Keratinocyte (primary cell): Measurements from ENCODE around the gene SASH1. TPM values are rescaled to one million over a fixed set of nuclear protein-coding genes. Genes with fewer than 3 reads are reported as not detected.

Experiments
- DNase-seq: peaks from one replicate; pipeline ENCODE4 v3.0.0-alpha.2; 2011; ENCODE audit warnings: low read depth, missing footprints, low spot score
- FAIRE-seq: peaks from 2 replicates; lab custom pipeline; 2011; peaks lifted over from hg19 to GRCh38; lab: Jason Lieb, UNC
- H2AFZ ChIP-seq: 2 replicates; pipeline ENCODE4 v1.6.0; 2012; ENCODE audit warnings: low read length, control low read depth, inconsistent platforms; ENCODE audit not compliant: control insufficient read depth
- H3K27ac ChIP-seq: 2 replicates; pipeline ENCODE4 v1.5.1; 2011; ENCODE audit warnings: low read length; ENCODE audit not compliant: control insufficient read depth, insufficient read depth
- H3K27me3 ChIP-seq: 3 replicates; pipeline ENCODE4 v1.6.0; 2011; ENCODE audit warnings: low read length; ENCODE audit not compliant: control insufficient read depth, insufficient read depth; ENCODE audit errors: extremely low read depth
- H3K36me3 ChIP-seq, 2 experiments: 2 replicates in 1 of 2; 3 replicates in 1 of 2; pipeline ENCODE4 v1.5.1; 2011; ENCODE audit warnings: low read length in 2 of 2, mild to moderate bottlenecking in 1 of 2; ENCODE audit not compliant: control insufficient read depth in 2 of 2, insufficient read depth in 2 of 2; ENCODE audit errors: extremely low read depth in 1 of 2
- H3K4me1 ChIP-seq: 3 replicates; pipeline ENCODE4 v1.5.1; 2011; ENCODE audit warnings: low read length; ENCODE audit not compliant: control insufficient read depth, insufficient read depth; ENCODE audit errors: extremely low read depth
- H3K4me2 ChIP-seq: 3 replicates; pipeline ENCODE4 v1.6.0; 2011; ENCODE audit warnings: low read depth, low read length; ENCODE audit not compliant: control insufficient read depth, insufficient read depth; ENCODE audit errors: extremely low read depth
- H3K4me3 ChIP-seq, 3 experiments: fragments of 200-600 bp in 1 of 3; sonication (generic) in 1 of 3; 2 replicates in 2 of 3; 3 replicates in 1 of 3; pipeline ENCODE4 v1.5.1; 2011 to 2016; ENCODE audit warnings: low read length in 3 of 3, mild to moderate bottlenecking in 3 of 3, control low read depth in 2 of 3, inconsistent platforms in 1 of 3, low read depth in 1 of 3, mixed read lengths in 1 of 3, mixed run types in 1 of 3, moderate library complexity in 1 of 3; ENCODE audit not compliant: control insufficient read depth in 2 of 3, insufficient read depth in 2 of 3; ENCODE audit errors: extremely low read depth in 1 of 3
- H3K79me2 ChIP-seq: 2 replicates; pipeline ENCODE4 v1.6.0; 2012; ENCODE audit warnings: low read length; ENCODE audit not compliant: control insufficient read depth, insufficient read depth
- H3K9ac ChIP-seq: 3 replicates; pipeline ENCODE4 v1.6.0; 2011; ENCODE audit warnings: low read length; ENCODE audit not compliant: control insufficient read depth, insufficient read depth; ENCODE audit errors: extremely low read depth
- H3K9me1 ChIP-seq: 3 replicates; pipeline ENCODE4 v1.6.0; 2011; ENCODE audit warnings: low read length; ENCODE audit not compliant: control insufficient read depth, insufficient read depth; ENCODE audit errors: extremely low read depth
- H3K9me3 ChIP-seq: 2 replicates; pipeline ENCODE4 v1.5.1; 2012; ENCODE audit warnings: low read depth, low read length; ENCODE audit not compliant: control insufficient read depth
- H4K20me1 ChIP-seq: 3 replicates; pipeline ENCODE4 v1.6.0; 2011; ENCODE audit warnings: low read length; ENCODE audit not compliant: control insufficient read depth, insufficient read depth; ENCODE audit errors: extremely low read depth
- EZH2 ChIP-seq: IDR thresholded peaks from one replicate; pipeline ENCODE4 v1.6.1; 2012; ENCODE audit warnings: inconsistent platforms, mild to moderate bottlenecking, low read length, moderate library complexity
- dilution Hi-C: fragments of 300-500 bp; cut with MboI; formaldehyde crosslinking; loops from one replicate; pipeline ENCODE4 v1.7.0; 2020; ENCODE audit warnings: low sequenced_read_pairs; ENCODE audit not compliant: extremely low pct_ligation_motif_present
- polyA plus RNA-seq, 5 experiments: library from polyadenylated mRNA; depleted of rRNA in 3 of 5; stranded (reverse) in 3 of 5; stranded (forward) in 1 of 5; unstranded in 1 of 5; fragments of >200 nt; gene quantifications; 1 replicate in 1 of 5; 2 replicates in 3 of 5; 3 replicates in 1 of 5; pipeline versions ENCODE4 v1.2.1 to v1.2.3, GENCODE V29; 2011 to 2012; ENCODE audit warnings: missing spikeins in 2 of 5, low read depth in 1 of 5, low replicate concordance in 1 of 5
- TF ChIP-seq, protein P1 (sequence below), 3 experiments: IDR thresholded peaks in 1 of 3; conservative IDR thresholded peaks in 1 of 3; optimal IDR thresholded peaks in 1 of 3; 2 replicates in 2 of 3; 3 replicates in 1 of 3; pipeline versions ENCODE3 to v1.5.1; 2011; ENCODE audit warnings: low read length in 3 of 3, mild to moderate bottlenecking in 3 of 3, moderate library complexity in 2 of 3, control low read depth in 1 of 3, inconsistent platforms in 1 of 3; ENCODE audit not compliant: insufficient read depth in 2 of 3; ENCODE audit errors: extremely low read depth in 1 of 3

The SASH1 gene
- polyA plus RNA-seq, 1 donor (not counting 4 experiments of a cell fraction or from before 2014, with no cell fraction given) = 4.4 TPM

GRCh38 chr6:148347441-148348054 is 4.9 kb downstream of the SASH1 start:
- dilution Hi-C loops = no loop called here
- H3K9ac ChIP-seq = no peak overlapping the region
- no peak overlapping the region for H3K4me3 ChIP-seq
- no peak overlapping the region for H3K4me2 ChIP-seq
- H4K20me1 ChIP-seq = no peaks in the 10 kb centered on the region
- peaks cover 26% of the 10 kb centered on the region for H3K4me1 ChIP-seq
- no peaks in the 10 kb centered on the region for H3K9me1 ChIP-seq
- no peaks in the 10 kb centered on the region for H3K79me2 ChIP-seq
- H2AFZ ChIP-seq = no peak overlapping the region
- no peaks in the 10 kb centered on the region for H3K36me3 ChIP-seq
- no peak for DNase-seq
- TF ChIP-seq EZH2 = no peak
- TF ChIP-seq, protein P1, sequence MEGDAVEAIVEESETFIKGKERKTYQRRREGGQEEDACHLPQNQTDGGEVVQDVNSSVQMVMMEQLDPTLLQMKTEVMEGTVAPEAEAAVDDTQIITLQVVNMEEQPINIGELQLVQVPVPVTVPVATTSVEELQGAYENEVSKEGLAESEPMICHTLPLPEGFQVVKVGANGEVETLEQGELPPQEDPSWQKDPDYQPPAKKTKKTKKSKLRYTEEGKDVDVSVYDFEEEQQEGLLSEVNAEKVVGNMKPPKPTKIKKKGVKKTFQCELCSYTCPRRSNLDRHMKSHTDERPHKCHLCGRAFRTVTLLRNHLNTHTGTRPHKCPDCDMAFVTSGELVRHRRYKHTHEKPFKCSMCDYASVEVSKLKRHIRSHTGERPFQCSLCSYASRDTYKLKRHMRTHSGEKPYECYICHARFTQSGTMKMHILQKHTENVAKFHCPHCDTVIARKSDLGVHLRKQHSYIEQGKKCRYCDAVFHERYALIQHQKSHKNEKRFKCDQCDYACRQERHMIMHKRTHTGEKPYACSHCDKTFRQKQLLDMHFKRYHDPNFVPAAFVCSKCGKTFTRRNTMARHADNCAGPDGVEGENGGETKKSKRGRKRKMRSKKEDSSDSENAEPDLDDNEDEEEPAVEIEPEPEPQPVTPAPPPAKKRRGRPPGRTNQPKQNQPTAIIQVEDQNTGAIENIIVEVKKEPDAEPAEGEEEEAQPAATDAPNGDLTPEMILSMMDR (optimal IDR thresholded peaks at IDR 0.05 in 1 of 3, IDR thresholded peaks at IDR 0.05 in 1 of 3, conservative IDR thresholded peaks at IDR 0.05 in 1 of 3; ENCODE audit: extremely low read depth in 1 of 3, insufficient read depth in 2 of 3, low read length in 3 of 3) = no peak
- H3K27ac ChIP-seq = no peak overlapping the region
- FAIRE-seq = no peak
- H3K27me3 ChIP-seq = no peaks in the 10 kb centered on the region
- no peaks in the 10 kb centered on the region for H3K9me3 ChIP-seq

DNA sequence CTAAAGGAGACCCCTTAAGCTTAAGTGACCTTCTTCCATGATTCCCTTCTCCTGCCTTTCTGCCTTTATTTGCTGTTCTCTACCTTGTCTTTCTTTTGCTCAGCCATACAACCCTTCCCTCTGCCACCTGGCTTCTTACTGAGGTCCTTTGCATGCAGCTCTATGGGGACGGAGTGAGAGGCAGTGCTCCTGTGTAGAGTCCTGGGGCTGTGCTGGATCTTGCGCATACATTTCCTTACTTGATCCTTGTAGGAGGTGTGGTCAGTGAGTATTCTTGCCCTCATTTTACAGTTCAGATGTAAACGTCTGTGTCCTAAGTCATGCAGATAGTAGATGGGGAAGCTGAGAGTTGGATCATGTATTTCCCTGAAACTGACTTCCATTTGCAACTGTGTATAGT is 5.7 kb downstream of the SASH1 start:
- DNase-seq = no peak
- H3K27me3 ChIP-seq = no peaks in the 10 kb centered on the region
- H4K20me1 ChIP-seq = no peaks in the 10 kb centered on the region
- H3K36me3 ChIP-seq = no peaks in the 10 kb centered on the region
- no peak for FAIRE-seq
- no peak overlapping the region for H3K4me3 ChIP-seq
- no peak overlapping the region for H3K9ac ChIP-seq
- H3K9me1 ChIP-seq = no peaks in the 10 kb centered on the region
- dilution Hi-C loops = no loop called here
- TF ChIP-seq, protein P1 (optimal IDR thresholded peaks at IDR 0.05 in 1 of 3, IDR thresholded peaks at IDR 0.05 in 1 of 3, conservative IDR thresholded peaks at IDR 0.05 in 1 of 3; ENCODE audit: extremely low read depth in 1 of 3, insufficient read depth in 2 of 3, low read length in 3 of 3) = no peak
- TF ChIP-seq EZH2 = no peak
- no peak overlapping the region for H3K27ac ChIP-seq
- peaks cover 25% of the 10 kb centered on the region for H3K4me1 ChIP-seq
- H2AFZ ChIP-seq = no peak overlapping the region
- H3K4me2 ChIP-seq = no peak overlapping the region
- no peaks in the 10 kb centered on the region for H3K79me2 ChIP-seq
- H3K9me3 ChIP-seq = no peaks in the 10 kb centered on the region
